Sigmoid colon (tissue), 7 donors: ENCODE measurements around the gene TRIP12. TPM values are rescaled to one million over a fixed set of nuclear protein-coding genes. Genes with fewer than 3 reads are reported as not detected.
"Not testable (repeated sequence)": the region's sequence is repeated elsewhere in the genome, so short reads cannot be mapped to it uniquely, and the experiment has no call there.

Experiments
- DNase-seq: peaks from one replicate; pipeline ENCODE4 v3.0.0-alpha.2; 2019
- H3K27ac ChIP-seq, 4 donors: fragments of 200-600 bp; sonication (generic); one replicate each; pipeline ENCODE4 v1.5.1; 2016 to 2019; ENCODE audit warnings: mild to moderate bottlenecking in 1 of 4
- H3K27me3 ChIP-seq, 3 donors: fragments of 200-600 bp; sonication (generic); one replicate each; pipeline ENCODE4 v1.5.1; 2019; ENCODE audit warnings: mild to moderate bottlenecking in 1 of 3
- H3K36me3 ChIP-seq, 4 donors: fragments of 200-600 bp; sonication (generic); one replicate each; pipeline ENCODE4 v1.5.1; 2016 to 2019
- H3K4me1 ChIP-seq, 4 donors: fragments of 200-600 bp; sonication (generic); one replicate each; pipeline ENCODE4 v1.5.1; 2017 to 2019
- H3K4me3 ChIP-seq, 4 donors: fragments of 200-600 bp; sonication (generic); one replicate each; pipeline ENCODE4 v1.5.1; 2017 to 2019; ENCODE audit warnings: mild to moderate bottlenecking in 2 of 4, moderate library complexity in 1 of 4
- H3K9me3 ChIP-seq, 4 donors: fragments of 200-600 bp in 3 of 4; sonication (generic) in 3 of 4; one replicate each; pipeline versions ENCODE4 v1.5.1 to v1.6.1; 2013 to 2019
- EP300 ChIP-seq, 4 donors: sonication (generic); formaldehyde crosslinking; IDR thresholded peaks; one replicate each; pipeline ENCODE4 v1.6.1; 2017; ENCODE audit warnings: antibody characterized with exemption in 4 of 4
- POLR2A ChIP-seq, 2 donors: fragments of 450-650 bp; IDR thresholded peaks; one replicate each; pipeline ENCODE4 v1.6.1; 2016; ENCODE audit warnings: antibody characterized with exemption in 2 of 2, mild to moderate bottlenecking in 2 of 2, moderate library complexity in 2 of 2
- POLR2AphosphoS5 ChIP-seq, 4 donors: sonication (generic); formaldehyde crosslinking; IDR thresholded peaks; one replicate each; pipeline ENCODE4 v1.6.1; 2017; ENCODE audit warnings: antibody characterized with exemption in 4 of 4
- WGBS, 2 donors: extraction: QIAGEN DNeasy Blood & Tissue Kit; methylation state at CpG; one replicate each; pipeline ENCODE4 v1.1.7; 2013; 5-methylcytosine and 5-hydroxymethylcytosine counted together
- intact Hi-C: fragments of 100-400 bp; cut with DNase I; formaldehyde crosslinking; loops from one replicate; pipeline ENCODE4 v1.15.1; 2023
- polyA plus RNA-seq, 3 donors: library from polyadenylated mRNA; stranded (reverse); fragments of 200-250 nt; gene quantifications; one replicate each; pipeline ENCODE4 v1.2.3, GENCODE V29; 2013
- total RNA-seq, 4 donors: library from RNA; depleted of rRNA; stranded (reverse); fragments of >200 nt; gene quantifications; one replicate each; pipeline ENCODE4 v1.1.0, GENCODE V29; 2016
- TF ChIP-seq, protein P1 (sequence below), 4 experiments: fragments of 450-650 bp in 3 of 4; fragments of 200-600 bp in 1 of 4; IDR thresholded peaks; one replicate each; pipeline ENCODE4 v1.5.1; 2016 to 2019; ENCODE audit warnings: antibody characterized with exemption in 4 of 4, mild to moderate bottlenecking in 3 of 4, moderate library complexity in 2 of 4
- donor health status: healthy with polysubstance abuse.
- donor health status: Bipolar disorder and iron deficiency.
- donor health status: healthy.

TRIP12 gene
- total and polyA plus RNA-seq, 7 donors = 20.4 to 168 (median 144) TPM

DNA sequence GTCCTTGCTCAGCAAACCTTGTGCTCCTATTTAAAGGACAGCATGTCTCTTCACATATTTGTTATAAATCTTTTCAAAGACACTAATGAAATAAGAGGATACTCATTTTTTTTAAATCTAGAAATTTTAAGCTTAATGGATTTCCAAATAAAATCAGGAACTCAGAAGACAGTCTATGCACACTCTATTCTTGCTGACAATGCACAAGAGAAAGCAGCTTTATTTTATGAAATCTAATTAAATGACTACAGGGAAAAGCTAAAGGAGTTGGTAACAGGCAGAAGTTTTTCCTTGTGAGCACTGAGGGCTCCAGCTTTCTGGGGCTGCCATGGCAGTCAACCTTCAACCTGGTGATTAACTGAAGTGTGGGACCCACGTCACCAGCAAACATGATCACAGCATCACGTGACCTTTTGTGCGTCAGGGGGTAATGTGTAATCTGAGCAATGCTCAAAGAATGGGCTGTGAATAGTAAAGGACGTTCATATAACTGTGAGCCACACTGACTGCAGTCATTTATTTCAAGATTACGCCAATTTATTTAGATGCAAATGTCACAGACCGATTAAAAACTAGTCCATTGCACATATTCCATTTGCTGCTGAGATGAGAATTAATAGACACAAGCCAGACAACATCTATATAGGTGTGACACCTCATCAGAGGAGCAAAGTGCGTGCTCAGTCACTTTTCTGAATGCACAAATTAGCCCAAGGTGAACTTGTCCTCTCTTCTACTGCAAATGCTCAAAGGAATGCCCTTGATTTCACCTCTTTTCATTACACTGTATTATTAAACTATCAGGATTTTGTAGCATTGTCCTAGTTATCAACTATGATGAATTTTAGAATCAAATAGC, 195.9 kb downstream of the TRIP12 start:
- H3K27ac ChIP-seq = no peak overlapping the region
- no peaks in the 10 kb centered on the region for H3K9me3 ChIP-seq
- no peaks in the 10 kb centered on the region for H3K36me3 ChIP-seq
- WGBS, 2 donors = 49 to 72% methylated on average over 7 of the region's 7 CpGs
- no peak for TF ChIP-seq POLR2AphosphoS5 (IDR thresholded peaks at IDR 0.05)
- TF ChIP-seq, protein P1, sequence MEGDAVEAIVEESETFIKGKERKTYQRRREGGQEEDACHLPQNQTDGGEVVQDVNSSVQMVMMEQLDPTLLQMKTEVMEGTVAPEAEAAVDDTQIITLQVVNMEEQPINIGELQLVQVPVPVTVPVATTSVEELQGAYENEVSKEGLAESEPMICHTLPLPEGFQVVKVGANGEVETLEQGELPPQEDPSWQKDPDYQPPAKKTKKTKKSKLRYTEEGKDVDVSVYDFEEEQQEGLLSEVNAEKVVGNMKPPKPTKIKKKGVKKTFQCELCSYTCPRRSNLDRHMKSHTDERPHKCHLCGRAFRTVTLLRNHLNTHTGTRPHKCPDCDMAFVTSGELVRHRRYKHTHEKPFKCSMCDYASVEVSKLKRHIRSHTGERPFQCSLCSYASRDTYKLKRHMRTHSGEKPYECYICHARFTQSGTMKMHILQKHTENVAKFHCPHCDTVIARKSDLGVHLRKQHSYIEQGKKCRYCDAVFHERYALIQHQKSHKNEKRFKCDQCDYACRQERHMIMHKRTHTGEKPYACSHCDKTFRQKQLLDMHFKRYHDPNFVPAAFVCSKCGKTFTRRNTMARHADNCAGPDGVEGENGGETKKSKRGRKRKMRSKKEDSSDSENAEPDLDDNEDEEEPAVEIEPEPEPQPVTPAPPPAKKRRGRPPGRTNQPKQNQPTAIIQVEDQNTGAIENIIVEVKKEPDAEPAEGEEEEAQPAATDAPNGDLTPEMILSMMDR (IDR thresholded peaks at IDR 0.05) = no peak
- TF ChIP-seq POLR2A (IDR thresholded peaks at IDR 0.05) = no peak
- TF ChIP-seq EP300 (IDR thresholded peaks at IDR 0.05) = no peak
- no peak for DNase-seq
- intact Hi-C loops = no loop called here
- H3K4me3 ChIP-seq = no peak overlapping the region
- no peaks in the 10 kb centered on the region for H3K27me3 ChIP-seq
- no peaks in the 10 kb centered on the region for H3K4me1 ChIP-seq

DNA sequence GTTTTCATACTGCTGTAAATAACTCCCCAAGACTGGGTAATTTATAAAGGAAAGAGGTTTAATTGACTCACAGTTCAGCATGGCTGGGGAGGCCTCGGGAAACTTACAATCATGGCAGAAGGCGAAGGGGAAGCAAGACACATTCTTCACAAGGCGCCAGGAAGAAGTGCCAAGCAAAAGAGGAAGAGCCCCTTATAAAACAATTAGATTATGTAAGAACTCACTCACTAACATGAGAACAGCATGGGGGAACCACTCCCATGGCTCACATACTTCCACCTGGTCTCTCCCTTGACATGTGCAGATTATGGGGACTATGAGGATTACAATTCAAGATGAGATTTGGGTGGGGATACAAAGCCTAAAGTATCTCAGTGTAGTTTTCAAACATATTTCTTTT, 198.6 kb downstream of the TRIP12 start:
- H3K4me3 ChIP-seq, H3K27ac ChIP-seq, DNase-seq, H3K36me3 ChIP-seq, intact Hi-C loops, H3K4me1 ChIP-seq, H3K9me3 ChIP-seq: not testable (repeated sequence)
- H3K27me3 ChIP-seq = peaks cover 0 to 19% (median 0%) of the 10 kb centered on the region in 3 donors
- WGBS, 2 donors = 72 to 82% methylated on average over 3 of the region's 3 CpGs

DNA sequence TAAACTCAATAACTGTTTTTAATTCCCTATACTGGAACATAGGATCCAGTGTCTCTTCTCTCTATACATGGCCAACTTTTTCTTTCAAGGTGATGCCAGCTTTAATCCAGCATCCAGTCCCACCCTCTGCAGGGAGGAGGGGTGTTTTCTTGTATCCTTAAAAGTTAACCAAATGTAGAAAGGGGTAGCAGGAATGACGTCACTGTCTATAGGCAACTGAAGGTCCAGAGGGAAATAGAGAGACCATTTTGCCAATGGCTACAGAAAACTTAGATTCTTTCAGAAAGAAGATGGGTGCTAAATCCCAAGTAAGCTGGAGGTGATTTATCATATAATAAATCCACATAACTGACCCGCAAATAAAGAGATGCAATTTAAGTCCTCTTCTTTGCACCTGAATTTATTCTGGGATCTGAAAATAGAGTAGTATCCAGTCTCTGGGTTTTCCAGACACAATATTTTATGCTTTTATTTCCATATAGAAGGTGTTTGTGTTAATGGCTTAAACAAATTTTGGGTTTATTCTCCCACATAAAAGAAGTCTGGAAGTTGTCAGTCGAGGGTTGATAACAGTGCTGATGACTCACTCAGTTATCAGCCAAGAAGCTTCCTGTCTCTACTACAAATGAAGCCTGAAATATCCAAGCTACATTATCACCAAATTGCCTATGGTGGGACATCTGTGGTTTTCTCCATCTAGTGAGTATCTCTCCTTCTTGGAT, 201.7 kb downstream of the TRIP12 start:
- WGBS, 2 donors = 54 to 66% methylated on average over 3 of the region's 3 CpGs
- Histone ChIP-seq H3K27ac (no peak overlapping the region), H3K4me1 (peaks cover 0 to 4% (median 4%) of the 10 kb centered on the region in 4 donors), H3K4me3 (no peak overlapping the region), H3K27me3 (peaks cover 0 to 50% (median 22%) of the 10 kb centered on the region in 3 donors), H3K9me3 (no peaks in the 10 kb centered on the region), H3K36me3 (no peaks in the 10 kb centered on the region)
- intact Hi-C loops = no loop called here
- DNase-seq = no peak
- no peak for TF ChIP-seq EP300 (IDR thresholded peaks at IDR 0.05)

DNA sequence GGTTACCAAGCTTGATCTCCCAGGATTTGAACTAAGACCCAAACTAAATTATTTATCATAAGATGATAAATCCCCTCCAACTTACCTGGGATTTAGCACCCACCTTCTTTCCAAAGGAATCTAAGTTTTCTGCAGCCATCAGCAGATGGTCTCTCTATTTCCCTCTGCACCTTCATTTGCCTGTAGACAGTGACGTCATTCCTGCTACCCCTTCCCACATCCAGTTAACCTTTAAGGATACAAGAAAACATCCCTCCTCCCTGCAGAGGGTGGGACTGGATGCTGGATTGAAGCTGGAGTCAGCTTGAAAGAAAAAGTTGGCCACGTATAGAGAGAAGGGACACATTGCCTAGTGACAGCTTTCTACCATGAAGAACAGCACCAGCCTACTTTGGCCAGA, 203.8 kb downstream of the TRIP12 start:
- DNase-seq = no peak
- H3K27me3 ChIP-seq = peaks cover 19 to 70% (median 40%) of the 10 kb centered on the region in 3 donors
- TF ChIP-seq, protein P1 (IDR thresholded peaks at IDR 0.05) = no peak
- no peak for TF ChIP-seq POLR2AphosphoS5 (IDR thresholded peaks at IDR 0.05)
- no peak for TF ChIP-seq EP300 (IDR thresholded peaks at IDR 0.05)
- TF ChIP-seq POLR2A (IDR thresholded peaks at IDR 0.05) = no peak
- WGBS, 2 donors = 33 to 47% methylated on average over 2 of the region's 2 CpGs
- no peak overlapping the region for H3K4me3 ChIP-seq
- H3K4me1 ChIP-seq = peaks cover 0 to 24% (median 21%) of the 10 kb centered on the region in 4 donors
- intact Hi-C loops = no loop called here
- H3K9me3 ChIP-seq = no peaks in the 10 kb centered on the region
- H3K27ac ChIP-seq = no peak overlapping the region
- no peaks in the 10 kb centered on the region for H3K36me3 ChIP-seq

DNA sequence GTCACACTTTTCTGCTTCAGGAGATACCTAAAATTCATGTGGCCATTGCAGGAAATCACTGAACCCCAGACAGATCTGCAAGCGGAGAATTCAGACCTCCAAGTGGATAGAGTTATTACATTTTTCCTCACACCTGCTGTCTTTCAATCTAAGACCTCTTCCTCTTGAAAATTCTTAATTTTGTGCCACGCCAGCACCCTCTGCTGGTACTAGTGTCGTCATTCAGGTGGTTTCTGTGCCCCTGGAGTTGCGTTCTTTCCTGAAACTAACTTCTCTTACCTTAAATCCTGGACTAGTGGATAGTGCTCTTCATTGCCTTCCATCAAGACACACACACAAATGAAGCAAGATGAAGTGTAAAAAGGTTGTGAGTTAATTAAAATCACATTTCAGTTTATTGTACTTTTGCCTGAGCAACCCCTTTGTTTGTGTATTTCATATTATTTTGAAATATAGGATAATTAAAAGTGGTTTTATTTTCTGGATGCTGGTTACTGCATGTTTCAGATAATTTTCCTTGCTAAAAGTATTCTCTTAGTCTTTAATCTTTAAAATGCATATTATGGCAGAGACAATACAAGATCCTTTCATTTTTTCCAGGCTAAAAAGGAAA, 205.8 kb downstream of the TRIP12 start:
- Histone ChIP-seq H3K36me3 (no peaks in the 10 kb centered on the region), H3K27me3 (peaks cover 21 to 91% (median 43%) of the 10 kb centered on the region in 3 donors), H3K4me1 (peaks cover 0 to 24% (median 21%) of the 10 kb centered on the region in 4 donors), H3K27ac (no peak overlapping the region), H3K9me3 (peaks cover 0 to 2% (median 0%) of the 10 kb centered on the region in 4 donors), H3K4me3 (no peak overlapping the region)
- WGBS, 2 donors = 4 to 7% methylated on average over 4 of the region's 4 CpGs
- TF ChIP-seq EP300 (IDR thresholded peaks at IDR 0.05) = no peak
- TF ChIP-seq POLR2A (IDR thresholded peaks at IDR 0.05) = no peak
- TF ChIP-seq, protein P1 (IDR thresholded peaks at IDR 0.05) = no peak
- TF ChIP-seq POLR2AphosphoS5 (IDR thresholded peaks at IDR 0.05) = no peak
- intact Hi-C loops = no loop called here
- DNase-seq = no peak
